Activated CD8-positive, alpha-beta memory T cell treated with anti-CD3 and anti-CD28 coated beads, Interleukin-2, amount 50 U/mL, for 24 hours (primary cell): ENCODE data around the gene GPR153.
"Not testable (repeated sequence)": the region's sequence is repeated elsewhere in the genome, so short reads cannot be mapped to it uniquely, and the experiment has no call there.

Experiments
- DNase-seq: peaks from one replicate; pipeline ENCODE4 v3.0.0-alpha.2; 2020; ENCODE audit errors: extremely low read depth

The GPR153 gene

GRCh38 chr1:6260961-6261614 is at the start of gene GPR153:
Gene GPR153, minus strand, starts transcription at chr1:6261098. Its CDS starts 6,193 bp downstream, at chr1:6254905.
- no peak for DNase-seq

GRCh38 chr1:6310116-6310848 is 49.4 kb upstream of the GPR153 start:
- DNase-seq, result no peak

DNA sequence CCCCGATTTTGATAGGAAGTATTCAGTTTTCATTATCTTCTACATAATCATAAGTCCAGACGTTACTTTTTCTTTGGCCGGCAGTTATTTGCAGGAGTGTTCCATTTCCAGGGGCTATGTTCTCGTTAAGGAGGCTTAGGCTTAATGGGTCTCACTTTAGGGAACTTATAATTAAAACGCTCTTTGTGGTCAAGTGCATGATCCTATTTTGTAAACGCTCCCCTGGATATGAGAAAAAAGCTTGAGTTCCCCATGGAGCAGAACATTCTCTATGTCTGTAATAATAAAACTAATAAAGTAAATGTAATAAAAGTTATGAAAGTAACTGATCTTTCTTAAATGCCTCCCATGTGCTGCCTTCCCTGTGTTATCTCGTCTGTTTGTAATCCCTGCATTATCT is 48.7 kb upstream of the GPR153 start:
- DNase-seq, result no peak

DNA sequence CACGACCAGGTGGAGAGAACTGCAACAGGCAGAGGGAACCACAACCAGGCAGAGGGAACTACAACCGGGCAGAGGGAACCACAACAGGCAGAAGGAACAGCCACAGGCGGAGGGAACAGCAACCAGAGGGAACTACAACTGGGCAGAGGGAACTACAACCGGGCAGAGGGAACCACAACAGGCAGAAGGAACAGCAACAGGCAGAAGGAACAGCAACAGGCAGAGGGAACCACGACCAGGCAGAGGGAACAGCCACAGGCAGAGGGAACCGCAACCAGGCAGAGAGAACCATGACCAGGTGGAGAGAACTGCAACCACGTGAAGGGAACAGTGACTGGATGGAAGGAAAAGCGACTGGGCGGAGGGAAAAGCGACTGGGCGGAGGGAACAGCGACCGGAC is 47.6 kb upstream of the GPR153 start:
- DNase-seq, result no peak

DNA sequence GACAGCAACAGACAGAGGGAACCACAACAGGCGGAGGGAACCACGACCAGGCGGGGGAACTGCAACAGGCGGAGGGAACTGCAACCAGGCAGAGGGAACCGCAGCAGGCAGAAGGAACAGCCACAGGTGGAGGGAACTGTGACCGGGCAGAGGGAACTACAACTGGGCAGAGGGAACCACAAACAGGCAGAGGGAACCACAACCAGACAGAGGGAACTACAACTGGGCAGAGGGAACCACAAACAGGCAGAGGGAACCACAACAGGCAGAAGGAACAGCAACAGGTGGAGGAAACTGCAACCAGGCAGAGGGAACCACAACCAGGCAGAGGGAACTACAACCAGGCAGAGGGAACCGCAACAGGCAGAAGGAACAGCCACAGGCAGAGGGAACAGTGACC is 46.8 kb upstream of the GPR153 start:
- not testable (repeated sequence) for DNase-seq

DNA sequence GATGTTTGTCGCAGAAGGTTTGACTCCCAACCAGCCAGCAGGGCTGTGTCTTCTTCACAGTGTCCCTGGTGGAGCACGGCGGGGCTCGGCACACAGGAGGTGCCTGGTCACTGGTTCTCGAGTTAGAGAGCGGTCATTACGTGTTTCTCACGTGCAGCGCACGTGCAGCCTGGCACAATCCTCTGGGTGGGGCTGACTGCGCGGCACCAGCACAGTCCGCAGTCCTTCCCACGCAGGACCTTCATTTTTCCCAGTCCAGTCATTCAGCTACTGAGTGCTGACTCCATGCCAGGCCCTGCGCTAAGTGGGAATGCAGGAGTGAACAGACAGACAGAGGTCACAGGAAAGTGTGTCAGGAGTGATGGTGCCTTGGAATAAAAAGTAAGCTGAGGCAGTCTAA is 46.2 kb upstream of the GPR153 start:
- DNase-seq, result no peak

DNA sequence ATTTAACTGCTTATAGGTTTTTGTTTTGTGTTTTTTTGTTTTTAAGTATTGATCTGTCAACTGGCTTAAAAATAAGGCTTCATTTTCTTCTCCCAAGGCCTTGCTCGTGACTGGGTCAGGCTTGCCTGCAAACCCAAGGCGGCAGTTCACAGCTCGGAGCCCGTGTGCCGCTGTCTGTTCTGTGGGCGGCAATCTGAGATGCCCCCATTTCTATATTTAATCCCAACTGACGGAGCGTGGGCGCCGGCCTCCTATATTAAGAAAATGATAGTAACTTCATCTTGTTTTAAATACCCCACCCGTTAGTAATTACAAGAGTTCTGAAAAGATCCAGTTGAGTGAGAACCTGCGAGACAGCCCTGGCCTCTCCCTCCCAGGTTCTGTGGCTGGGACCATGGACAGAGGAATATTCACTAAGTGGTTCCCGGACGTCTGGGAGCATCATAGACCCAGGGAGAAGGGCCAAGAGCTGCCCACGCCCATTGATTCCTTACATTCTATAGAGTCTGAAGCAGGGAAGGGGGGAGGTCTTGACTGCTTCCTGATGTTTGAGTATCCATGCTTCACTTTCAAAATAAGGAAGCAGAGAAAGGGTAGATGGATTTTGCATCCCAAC is 42.6 kb upstream of the GPR153 start:
- DNase-seq, result no peak

DNA sequence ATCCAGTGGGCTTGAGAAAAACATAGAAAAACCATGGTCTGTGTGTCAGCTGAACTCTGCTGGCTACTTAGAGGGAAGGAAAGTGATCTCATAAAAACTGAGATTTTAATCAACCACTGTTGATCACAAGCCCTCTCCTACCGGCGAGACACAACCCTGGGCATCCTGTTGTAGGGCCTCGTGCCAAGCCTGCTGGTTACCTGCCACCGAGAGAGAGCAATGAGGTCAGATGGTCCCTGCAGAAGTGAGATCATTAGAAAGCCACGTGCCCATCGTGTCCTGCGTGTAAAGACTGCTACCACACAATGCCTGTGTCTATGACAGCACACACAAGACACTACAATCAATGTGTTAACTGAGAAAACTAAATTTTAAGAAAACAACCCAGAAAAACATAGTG is 41.7 kb upstream of the GPR153 start:
- DNase-seq, result no peak

GRCh38 chr1:6301526-6301925 is 40.6 kb upstream of the GPR153 start:
- DNase-seq, result no peak

- no peak for DNase-seq
These were observed 39.6 kb upstream of the GPR153 start for GRCh38 chr1:6300342-6301048.

GRCh38 chr1:6299557-6300165 is 38.8 kb upstream of the GPR153 start:
- no peak for DNase-seq

DNA sequence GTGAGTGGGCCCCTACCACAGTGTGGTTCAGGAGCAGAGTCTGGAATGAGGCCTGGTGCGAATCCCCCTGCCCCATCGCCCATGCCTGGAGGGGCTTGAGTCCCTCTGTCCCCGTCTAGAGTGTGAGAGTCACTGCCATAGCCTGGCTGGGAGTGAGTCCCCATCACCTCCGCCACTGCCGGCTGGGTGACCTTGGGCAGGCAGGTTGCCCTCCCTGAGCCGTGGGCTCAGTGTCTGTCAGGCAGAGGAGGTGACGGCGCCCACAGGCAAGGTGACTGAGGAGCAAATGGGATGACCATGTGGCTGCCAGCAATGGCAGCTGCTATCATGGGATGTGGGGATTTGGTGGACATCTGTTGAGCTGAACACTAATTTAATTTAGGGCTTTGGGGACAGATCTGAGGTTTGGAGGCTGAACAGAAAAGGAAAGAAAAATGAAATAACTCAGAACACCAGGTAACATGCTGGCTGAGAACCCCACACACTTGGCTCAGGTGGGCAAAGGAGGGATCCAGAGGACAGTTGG is 38.1 kb upstream of the GPR153 start:
- DNase-seq, result no peak

GRCh38 chr1:6298530-6298929 is 37.6 kb upstream of the GPR153 start:
- DNase-seq, result no peak

DNA sequence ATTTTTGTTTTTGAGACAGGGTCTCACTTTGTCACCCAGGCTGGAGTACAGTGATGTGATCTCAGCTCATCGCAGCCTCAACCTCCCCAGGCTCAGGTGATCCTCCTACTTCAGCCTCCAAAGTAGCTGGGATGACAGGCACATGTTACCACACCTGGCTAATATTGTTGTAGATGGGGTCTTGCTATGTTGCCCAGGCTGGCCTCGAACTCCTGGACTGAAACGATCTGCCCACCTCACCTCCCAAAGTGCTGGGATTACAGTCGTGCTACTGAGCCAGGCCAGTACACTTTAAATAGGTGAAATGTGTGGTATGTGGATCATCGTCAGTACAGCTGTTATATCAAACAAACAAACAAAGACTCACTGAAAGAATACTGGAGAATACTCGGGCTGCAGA is 35.0 kb upstream of the GPR153 start:
- DNase-seq, result no peak

DNA sequence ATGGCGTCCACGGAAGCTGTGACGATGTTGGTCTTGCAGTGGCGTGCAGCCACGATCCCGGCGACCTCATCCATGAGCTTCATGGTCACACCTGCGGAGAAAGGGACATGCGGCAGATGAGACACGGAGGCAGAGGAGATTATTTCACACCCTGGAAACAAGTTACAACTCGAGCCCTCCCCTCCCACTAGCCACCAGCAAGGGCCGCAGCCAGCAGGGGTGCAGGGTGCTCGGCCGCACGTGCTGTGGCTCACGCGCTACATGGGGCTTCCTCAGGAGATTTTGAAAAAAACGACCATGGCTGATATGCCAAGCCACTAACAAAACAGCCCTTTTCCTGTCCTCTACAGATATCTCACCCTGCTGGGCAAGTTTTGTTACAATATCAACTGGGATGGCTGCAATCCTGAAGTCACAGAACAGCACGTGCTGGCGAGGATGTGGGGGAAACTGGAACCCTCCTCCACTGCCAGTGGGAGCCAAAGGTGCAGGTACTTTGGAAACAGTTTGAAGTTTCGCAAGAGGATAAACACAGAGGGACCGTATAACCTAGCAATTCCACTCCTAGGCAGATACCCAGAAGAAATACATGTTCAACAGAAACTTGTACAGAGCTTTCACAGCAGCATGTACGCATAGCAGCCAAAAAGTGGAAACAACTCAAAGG is 34.1 kb upstream of the GPR153 start:
- DNase-seq, result no peak

GRCh38 chr1:6294080-6294889 is 33.4 kb upstream of the GPR153 start:
- no peak for DNase-seq

DNA sequence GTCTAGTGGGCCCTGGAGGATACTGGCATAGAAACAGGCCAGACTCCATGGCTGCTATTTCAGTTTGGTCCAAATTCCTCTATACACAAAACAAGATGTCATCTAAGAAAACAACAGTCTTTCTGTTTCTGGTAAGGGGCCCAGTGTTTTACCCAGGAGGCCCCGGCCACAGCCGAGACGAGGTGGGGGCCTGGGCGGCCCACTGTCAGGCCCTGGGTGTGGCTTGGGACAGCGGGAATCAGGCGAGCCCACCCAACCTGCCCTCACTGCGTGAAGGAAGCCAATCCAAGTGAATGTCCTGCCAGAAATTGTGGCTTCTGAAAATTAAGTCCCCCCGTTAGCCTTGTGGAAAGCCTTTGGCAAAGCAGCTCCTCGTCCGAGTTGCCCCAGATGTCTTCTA is 31.2 kb upstream of the GPR153 start:
- DNase-seq, result no peak

DNA sequence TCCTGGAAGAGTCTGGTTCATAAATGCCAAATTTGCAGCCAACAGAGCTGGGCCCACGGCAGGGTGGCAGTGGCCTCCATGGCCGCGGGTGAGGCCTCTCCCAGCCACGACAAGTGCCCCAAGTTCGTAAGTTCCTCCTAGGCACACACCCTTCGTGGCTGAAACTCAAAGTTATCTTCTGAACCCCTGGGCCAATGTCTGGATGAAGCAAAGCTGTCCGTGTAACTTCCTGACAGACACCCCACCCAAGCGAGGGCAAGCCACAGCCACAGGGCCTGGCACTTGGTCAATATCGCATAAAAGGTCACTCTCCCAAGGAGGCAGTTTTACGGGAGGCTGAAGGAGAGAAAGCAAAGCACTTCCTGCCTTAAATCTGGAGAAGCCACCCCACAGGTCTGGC is 27.8 kb upstream of the GPR153 start:
- no peak for DNase-seq

DNA sequence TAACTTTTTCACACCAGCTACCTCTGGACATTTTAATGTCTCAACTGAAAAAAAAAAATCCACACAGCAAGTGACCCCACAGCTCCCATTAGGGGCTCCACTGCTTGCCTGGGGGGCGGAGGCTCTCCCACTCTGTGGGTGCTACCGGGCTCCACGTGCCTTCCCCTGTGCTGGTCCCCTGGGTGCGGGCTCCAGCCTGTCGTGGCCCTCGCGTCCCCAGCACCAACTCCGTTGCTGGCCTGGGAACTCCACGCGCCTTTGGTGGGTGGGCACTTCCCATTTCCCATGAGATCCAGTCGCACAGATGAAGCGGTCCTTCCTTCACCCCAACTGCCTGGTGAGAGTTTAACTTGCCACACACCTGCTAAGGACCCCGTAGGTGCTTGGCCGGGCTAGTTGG is 27.1 kb upstream of the GPR153 start:
- DNase-seq, result no peak

DNA sequence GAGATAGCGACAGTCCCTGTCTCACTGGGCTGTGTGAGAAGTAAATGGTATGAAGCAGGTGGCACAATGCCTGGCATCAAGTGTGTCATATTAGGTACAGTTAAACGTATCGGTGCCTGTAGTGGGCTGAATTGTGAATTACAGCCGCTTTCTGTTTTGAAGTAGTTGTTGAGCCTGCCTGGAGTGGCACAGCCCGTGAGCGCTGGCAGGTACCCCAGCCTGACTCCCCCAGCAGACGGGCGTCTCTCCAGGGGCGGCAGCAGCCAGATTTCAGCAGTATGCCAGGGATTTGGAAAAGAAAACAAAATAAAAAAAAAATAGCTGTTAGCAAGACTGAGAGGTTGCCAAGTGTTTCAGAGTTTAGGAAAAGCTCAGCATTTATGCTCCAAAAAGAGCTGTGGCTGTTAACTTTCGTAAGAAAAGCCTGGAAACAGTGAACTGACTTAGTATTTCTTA is 26.6 kb upstream of the GPR153 start:
- no peak for DNase-seq
